GM12872 (cell line): ENCODE data around the gene SH3YL1.

ENCODE experiments used
- TF ChIP-seq, protein P1 (sequence below): IDR thresholded peaks from 3 replicates; pipeline ENCODE4 v1.5.1; 2011; ENCODE audit warnings: low read depth, mild to moderate bottlenecking, low read length, moderate library complexity; ENCODE audit not compliant: insufficient read depth

SH3YL1 gene

DNA sequence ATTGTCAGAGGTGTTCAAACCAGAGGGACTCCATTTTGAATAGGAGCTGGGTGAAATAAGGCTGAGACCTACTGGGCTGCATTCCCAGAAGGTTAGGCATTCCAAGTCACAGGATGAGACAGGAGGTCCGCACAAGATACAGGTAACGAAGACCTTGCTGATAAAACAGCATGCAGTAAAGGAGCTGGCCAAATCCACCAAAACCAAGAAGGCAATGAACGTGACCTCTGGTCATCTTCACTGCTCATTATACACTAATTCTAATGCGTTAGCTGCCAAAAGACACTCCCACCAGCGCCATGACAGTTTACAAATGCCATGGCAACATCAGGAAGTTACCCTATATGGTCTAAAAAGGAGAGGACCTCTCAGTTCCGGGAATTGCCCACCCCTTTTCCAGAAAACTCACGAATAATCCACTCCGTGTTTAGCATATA lies 10.6 kb downstream of the SH3YL1 start:
- TF ChIP-seq, protein P1, sequence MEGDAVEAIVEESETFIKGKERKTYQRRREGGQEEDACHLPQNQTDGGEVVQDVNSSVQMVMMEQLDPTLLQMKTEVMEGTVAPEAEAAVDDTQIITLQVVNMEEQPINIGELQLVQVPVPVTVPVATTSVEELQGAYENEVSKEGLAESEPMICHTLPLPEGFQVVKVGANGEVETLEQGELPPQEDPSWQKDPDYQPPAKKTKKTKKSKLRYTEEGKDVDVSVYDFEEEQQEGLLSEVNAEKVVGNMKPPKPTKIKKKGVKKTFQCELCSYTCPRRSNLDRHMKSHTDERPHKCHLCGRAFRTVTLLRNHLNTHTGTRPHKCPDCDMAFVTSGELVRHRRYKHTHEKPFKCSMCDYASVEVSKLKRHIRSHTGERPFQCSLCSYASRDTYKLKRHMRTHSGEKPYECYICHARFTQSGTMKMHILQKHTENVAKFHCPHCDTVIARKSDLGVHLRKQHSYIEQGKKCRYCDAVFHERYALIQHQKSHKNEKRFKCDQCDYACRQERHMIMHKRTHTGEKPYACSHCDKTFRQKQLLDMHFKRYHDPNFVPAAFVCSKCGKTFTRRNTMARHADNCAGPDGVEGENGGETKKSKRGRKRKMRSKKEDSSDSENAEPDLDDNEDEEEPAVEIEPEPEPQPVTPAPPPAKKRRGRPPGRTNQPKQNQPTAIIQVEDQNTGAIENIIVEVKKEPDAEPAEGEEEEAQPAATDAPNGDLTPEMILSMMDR = no peak

DNA sequence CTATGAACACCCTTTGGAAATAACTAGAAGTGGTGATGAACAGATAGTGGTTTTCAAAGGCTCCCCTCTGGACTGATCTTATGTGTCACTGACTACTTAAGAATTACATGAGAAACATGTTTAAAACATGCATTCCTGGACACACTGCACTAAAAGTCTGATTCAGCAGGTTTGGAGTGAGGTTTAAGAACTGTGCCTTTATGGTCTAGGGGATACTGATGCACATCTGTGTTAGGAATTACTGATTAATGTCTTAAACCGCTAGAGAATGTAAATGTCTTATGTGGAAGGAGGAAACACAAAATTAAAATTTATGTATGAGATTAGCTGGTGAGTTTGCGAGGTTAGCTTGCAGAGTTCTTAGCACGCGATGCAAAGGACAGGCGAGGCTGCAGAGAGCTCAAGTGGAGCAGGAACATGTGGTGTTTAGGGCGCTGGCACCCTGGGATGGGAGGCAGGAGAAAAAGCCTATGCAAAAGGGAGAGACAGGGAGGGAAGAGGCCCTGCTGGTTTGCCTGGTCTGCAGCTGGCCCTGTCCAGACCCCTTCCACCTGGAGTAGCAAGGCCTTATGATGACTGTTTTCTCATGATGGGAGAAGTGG lies 11.7 kb downstream of the SH3YL1 start:
- TF ChIP-seq, protein P1 = no peak

DNA sequence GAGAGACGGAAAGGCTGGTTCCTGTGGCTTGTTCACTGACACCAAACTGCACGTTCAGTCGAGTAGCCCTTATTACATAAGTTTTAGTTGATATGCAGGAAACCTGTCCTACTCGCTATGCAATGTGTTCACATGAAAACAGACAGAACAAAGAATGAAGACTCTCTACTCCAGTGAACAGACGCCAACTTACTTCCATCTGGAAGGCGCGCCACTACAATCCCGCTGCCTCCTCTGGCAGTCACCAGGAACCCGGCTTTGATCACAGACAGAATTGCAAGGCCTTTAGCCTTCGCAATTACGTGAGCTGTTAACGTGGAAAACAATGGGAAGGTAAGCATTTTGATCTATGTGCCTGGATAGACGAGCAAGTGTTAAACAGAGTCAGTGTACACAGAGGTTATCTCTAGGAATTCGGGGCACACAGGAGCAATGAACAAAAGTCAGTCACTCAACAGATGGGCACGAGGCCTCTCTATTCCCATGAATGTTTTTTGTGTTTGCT lies 14.2 kb downstream of the SH3YL1 start:
- TF ChIP-seq, protein P1 = no peak

DNA sequence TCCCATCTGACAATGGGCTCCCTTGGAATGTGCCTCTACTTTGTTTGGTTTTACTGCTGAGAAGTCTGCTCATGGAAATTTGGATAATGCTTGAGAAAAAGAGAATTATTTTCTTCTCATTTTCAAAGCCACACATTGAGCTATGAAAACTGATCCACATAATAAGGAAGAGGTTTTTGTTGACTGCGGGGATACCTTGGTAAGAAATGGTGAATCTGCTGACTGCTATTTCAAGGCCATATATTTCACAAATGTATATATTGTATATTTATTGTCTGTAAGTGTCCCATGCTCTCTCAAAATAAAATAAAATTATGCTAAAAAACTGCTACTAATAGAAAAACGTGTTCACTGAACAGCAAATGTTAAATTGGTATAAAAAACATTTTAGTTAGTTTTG lies 15.1 kb downstream of the SH3YL1 start:
- TF ChIP-seq, protein P1 = no peak

DNA sequence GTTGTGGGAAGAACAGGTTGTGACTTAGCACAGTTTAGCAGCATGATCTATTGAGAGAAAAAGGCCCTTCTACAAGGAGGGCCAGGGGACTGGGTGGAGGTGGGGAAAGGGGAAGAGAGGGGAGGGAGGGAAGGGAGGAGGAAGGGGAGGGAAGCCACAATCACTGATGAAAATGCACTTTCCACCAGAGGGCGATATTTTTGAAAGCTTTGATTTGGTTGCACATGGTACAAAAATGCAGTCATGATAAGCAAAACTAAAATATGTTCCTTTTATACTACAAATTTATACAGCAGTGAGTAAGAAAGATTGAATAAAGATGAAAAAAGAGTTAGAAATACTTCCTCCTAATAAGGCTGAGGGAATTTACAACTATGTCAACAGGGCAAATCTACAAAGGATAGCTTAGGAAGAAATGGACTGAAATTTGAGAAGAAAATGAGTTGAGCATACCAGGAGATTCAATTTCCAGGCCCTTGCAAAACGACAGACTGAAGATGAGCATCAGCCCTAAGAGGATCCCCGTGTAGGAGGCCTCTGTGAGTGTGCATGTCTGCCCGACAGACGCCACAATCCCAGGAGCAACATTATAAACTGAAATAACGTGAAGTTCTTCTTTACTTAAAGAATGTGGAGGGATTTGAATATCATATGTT lies 17.2 kb downstream of the SH3YL1 start:
- TF ChIP-seq, protein P1 = peak; percentile 66

DNA sequence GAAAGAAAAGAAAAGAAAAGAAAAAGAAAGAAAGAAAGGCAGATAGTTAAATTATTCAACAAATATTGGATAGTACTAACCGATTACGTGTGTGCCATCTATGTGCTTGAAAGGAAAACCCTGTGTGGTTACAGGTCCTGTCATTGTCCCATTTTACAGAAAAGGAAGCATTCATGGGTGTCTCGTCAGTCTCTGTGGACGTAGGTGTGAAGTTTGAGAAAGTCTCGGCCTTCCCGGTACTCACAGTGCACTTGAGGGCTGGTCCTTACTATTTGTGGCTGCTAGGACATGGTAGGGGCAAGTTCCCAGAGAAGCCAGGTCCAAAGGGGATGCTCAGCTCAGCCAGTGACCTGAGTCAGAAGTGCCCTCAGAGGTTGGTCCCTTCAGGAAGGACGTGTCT lies 19.3 kb downstream of the SH3YL1 start:
- TF ChIP-seq, protein P1 = no peak

DNA sequence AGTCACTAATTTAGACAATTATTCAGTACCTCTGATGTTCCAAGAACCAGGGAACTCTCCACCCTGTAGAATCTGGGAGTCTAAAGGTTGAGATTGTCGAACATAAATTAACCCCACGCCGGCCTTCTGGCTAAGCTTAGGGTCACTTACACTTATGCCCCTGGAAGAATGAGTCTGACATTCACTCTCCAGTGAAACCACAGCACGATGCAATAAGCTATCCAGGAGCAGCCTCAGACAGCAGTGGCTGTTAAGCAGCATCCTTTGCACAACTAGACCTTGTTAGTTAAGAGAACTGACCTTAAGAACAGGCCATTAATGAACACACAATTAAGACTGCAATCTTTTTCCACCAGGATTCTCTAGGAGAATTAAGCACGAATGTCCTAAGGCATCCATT lies 25.0 kb downstream of the SH3YL1 start:
- TF ChIP-seq, protein P1 = no peak
